ENCODE results near the gene PIP4K2B.

The PIP4K2B gene

DNA sequence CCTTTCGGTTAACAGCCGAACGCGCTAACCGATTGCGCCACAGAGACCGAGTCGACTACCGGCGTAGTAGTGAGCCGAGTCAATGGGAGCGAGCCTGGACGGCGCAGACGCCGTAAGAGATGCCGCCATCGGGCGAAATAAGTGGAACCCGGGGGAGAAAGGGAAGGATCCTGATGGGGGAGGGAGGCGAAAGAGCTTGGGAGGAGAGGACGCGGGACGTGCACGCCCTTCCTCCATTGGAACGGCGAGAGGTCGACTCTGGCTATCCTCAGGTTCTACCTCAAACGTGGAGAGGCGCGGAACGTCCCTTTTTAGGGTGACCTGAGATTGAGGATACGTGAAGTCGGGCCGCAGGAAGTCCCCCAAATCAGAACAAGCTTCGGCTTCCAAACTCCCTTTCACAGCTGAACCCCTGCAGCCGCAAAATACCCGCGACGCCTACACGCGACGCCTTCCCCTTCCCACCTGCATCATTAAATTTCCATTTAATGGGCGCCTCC, 47.5 kb downstream of the PIP4K2B start:
- Histone ChIP-seq H2BK5ac (ENCODE audit: low read length) (no peak overlapping the region), H3K9me3 (replicated peaks in 1 of 2; ENCODE audit: control insufficient read depth in 2 of 2, insufficient read depth in 1 of 2, low read depth in 1 of 2, low read length in 2 of 2) (no peaks in the 10 kb centered on the region), H3K27ac (replicated peaks; ENCODE audit: low read length) (peak overlapping the region; percentile 14), H4K91ac (ENCODE audit: low read depth, low read length, poor library complexity) (no peak overlapping the region), H2BK12ac (ENCODE audit: low read length) (no peak overlapping the region), H3K4me2 (ENCODE audit: insufficient read depth, low read length, poor library complexity, severe bottlenecking) (peak overlapping the region; percentile 69), H2BK120ac (ENCODE audit: low read depth, low read length) (no peak overlapping the region), H2BK15ac (ENCODE audit: low read length) (no peak overlapping the region), H2AK5ac (ENCODE audit: low read depth, low read length) (no peak overlapping the region), H3K4me3 (ENCODE audit: low read length in 2 of 2) (peak overlapping the region; percentile 71 to 93), H3K4ac (ENCODE audit: low read length) (no peak overlapping the region), H3K27me3 (ENCODE audit: control insufficient read depth in 3 of 3, insufficient read depth in 3 of 3, low read depth in 1 of 3, low read length in 3 of 3) (no peaks in the 10 kb centered on the region), H3K36me3 (replicated peaks in 1 of 2; ENCODE audit: control insufficient read depth in 2 of 2, insufficient read depth in 2 of 2, low read length in 2 of 2) (peaks cover 9 to 29% of the 10 kb centered on the region in 2 donors), H2AFZ (ENCODE audit: low read length) (peak overlapping the region; percentile 87), H3K18ac (ENCODE audit: low read length) (no peak overlapping the region), H4K8ac (ENCODE audit: low read depth, low read length) (no peak overlapping the region), H3K79me1 (ENCODE audit: low read depth, low read length) (peaks cover 15% of the 10 kb centered on the region), H3K9ac (ENCODE audit: low read depth, low read length, poor library complexity) (peak overlapping the region; percentile 71), H3K4me1 (ENCODE audit: control insufficient read depth in 2 of 2, insufficient read depth in 1 of 2, low read depth in 1 of 2, low read length in 2 of 2) (peaks cover under 1 to 9% of the 10 kb centered on the region in 2 donors), H3K23ac (ENCODE audit: low read depth, low read length, poor library complexity) (no peak overlapping the region), H3K14ac (ENCODE audit: low read length) (no peak overlapping the region)
- peak; percentile 92 for DNase-seq (ENCODE audit: low spot score)
- no CpG with 5 or more reads among the region's 44 CpGs for WGBS, 2 donors (ENCODE audit: extremely low coverage in 2 of 2, insufficient read length in 2 of 2, insufficient replicate concordance in 1 of 2)

DNA sequence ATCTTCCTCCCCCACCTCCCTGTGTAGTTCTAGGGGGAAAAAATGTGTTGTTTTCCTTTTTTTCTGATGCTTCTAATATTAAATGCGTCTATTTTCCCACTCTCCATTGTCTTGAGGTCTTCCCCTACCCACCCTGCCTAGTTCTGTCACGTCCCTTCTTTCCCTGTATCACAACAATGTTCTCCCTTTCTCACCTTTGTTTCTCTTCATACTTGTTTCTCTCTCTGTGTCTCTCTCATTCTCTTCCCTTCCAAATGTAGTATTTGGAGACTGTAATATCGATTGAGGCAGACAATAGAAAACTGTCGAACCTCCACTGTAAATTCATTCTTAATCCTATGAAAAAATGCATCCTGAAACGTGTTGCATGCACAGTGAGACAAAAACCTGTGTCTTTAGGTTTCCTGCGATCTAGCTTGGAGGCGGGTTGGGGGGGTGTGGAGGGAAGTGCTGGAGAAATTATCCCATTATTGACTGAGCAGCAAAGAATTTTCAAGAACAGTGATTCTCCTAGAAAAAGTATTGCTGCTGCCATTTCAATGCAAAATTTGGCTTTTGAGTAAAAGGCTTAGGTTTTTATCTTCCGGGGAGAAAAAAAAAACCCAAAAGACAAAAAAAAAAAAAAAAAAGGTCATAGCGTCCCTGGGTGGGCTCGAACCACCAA, 48.1 kb downstream of the PIP4K2B start:
- no peak overlapping the region for H2AK5ac ChIP-seq (ENCODE audit: low read depth, low read length)
- peaks cover 20% of the 10 kb centered on the region for H3K79me1 ChIP-seq (ENCODE audit: low read depth, low read length)
- no CpG with 5 or more reads among the region's 10 CpGs for WGBS, 2 donors (ENCODE audit: extremely low coverage in 2 of 2, insufficient read length in 2 of 2, insufficient replicate concordance in 1 of 2)
- H4K8ac ChIP-seq (ENCODE audit: low read depth, low read length) = no peak overlapping the region
- H3K9ac ChIP-seq (ENCODE audit: low read depth, low read length, poor library complexity) = no peak overlapping the region
- no peak overlapping the region for H4K91ac ChIP-seq (ENCODE audit: low read depth, low read length, poor library complexity)
- peaks cover 7 to 15% of the 10 kb centered on the region in 2 donors for H3K4me1 ChIP-seq (ENCODE audit: control insufficient read depth in 2 of 2, insufficient read depth in 1 of 2, low read depth in 1 of 2, low read length in 2 of 2)
- no peak overlapping the region for H2BK5ac ChIP-seq (ENCODE audit: low read length)
- H2BK120ac ChIP-seq (ENCODE audit: low read depth, low read length) = no peak overlapping the region
- H3K4me3 ChIP-seq (ENCODE audit: low read length in 2 of 2) = peak overlapping the region; percentile 71 to 84
- no peak overlapping the region for H2BK15ac ChIP-seq (ENCODE audit: low read length)
- H3K4ac ChIP-seq (ENCODE audit: low read length) = no peak overlapping the region
- H3K27ac ChIP-seq (replicated peaks; ENCODE audit: low read length) = no peak overlapping the region
- peak; percentile 53 for DNase-seq (ENCODE audit: low spot score)
- H3K18ac ChIP-seq (ENCODE audit: low read length) = no peak overlapping the region
- no peaks in the 10 kb centered on the region for H3K27me3 ChIP-seq (ENCODE audit: control insufficient read depth in 3 of 3, insufficient read depth in 3 of 3, low read depth in 1 of 3, low read length in 3 of 3)
- H3K4me2 ChIP-seq (ENCODE audit: insufficient read depth, low read length, poor library complexity, severe bottlenecking) = peak overlapping the region; percentile 90
- H2BK12ac ChIP-seq (ENCODE audit: low read length) = no peak overlapping the region
- peaks cover 9 to 24% of the 10 kb centered on the region in 2 donors for H3K36me3 ChIP-seq (replicated peaks in 1 of 2; ENCODE audit: control insufficient read depth in 2 of 2, insufficient read depth in 2 of 2, low read length in 2 of 2)
- no peaks in the 10 kb centered on the region for H3K9me3 ChIP-seq (replicated peaks in 1 of 2; ENCODE audit: control insufficient read depth in 2 of 2, insufficient read depth in 1 of 2, low read depth in 1 of 2, low read length in 2 of 2)
- H3K23ac ChIP-seq (ENCODE audit: low read depth, low read length, poor library complexity) = no peak overlapping the region
- H3K14ac ChIP-seq (ENCODE audit: low read length) = no peak overlapping the region
- H2AFZ ChIP-seq (ENCODE audit: low read length) = peak overlapping the region; percentile 84

GRCh38 chr17:38750312-38751121, 48.8 kb downstream of the PIP4K2B start:
- peak overlapping the region; percentile 64 for H2BK15ac ChIP-seq (ENCODE audit: low read length)
- no peaks in the 10 kb centered on the region for H3K9me3 ChIP-seq (replicated peaks in 1 of 2; ENCODE audit: control insufficient read depth in 2 of 2, insufficient read depth in 1 of 2, low read depth in 1 of 2, low read length in 2 of 2)
- H2AFZ ChIP-seq (ENCODE audit: low read length) = peak overlapping the region; percentile 84
- H2AK5ac ChIP-seq (ENCODE audit: low read depth, low read length) = no peak overlapping the region
- H3K9ac ChIP-seq (ENCODE audit: low read depth, low read length, poor library complexity) = peak overlapping the region; percentile 91
- H3K23ac ChIP-seq (ENCODE audit: low read depth, low read length, poor library complexity) = no peak overlapping the region
- H3K79me1 ChIP-seq (ENCODE audit: low read depth, low read length) = peaks cover 20% of the 10 kb centered on the region
- no peak overlapping the region for H2BK120ac ChIP-seq (ENCODE audit: low read depth, low read length)
- peak overlapping the region; percentile 83 for H3K27ac ChIP-seq (replicated peaks; ENCODE audit: low read length)
- peak overlapping the region; percentile 90 for H3K4me2 ChIP-seq (ENCODE audit: insufficient read depth, low read length, poor library complexity, severe bottlenecking)
- no peaks in the 10 kb centered on the region for H3K27me3 ChIP-seq (ENCODE audit: control insufficient read depth in 3 of 3, insufficient read depth in 3 of 3, low read depth in 1 of 3, low read length in 3 of 3)
- no peak overlapping the region for H4K8ac ChIP-seq (ENCODE audit: low read depth, low read length)
- peaks cover 13 to 21% of the 10 kb centered on the region in 2 donors for H3K4me1 ChIP-seq (ENCODE audit: control insufficient read depth in 2 of 2, insufficient read depth in 1 of 2, low read depth in 1 of 2, low read length in 2 of 2)
- peak overlapping the region; percentile 71 to 84 for H3K4me3 ChIP-seq (ENCODE audit: low read length in 2 of 2)
- no CpG with 5 or more reads among the region's 28 CpGs for WGBS, 2 donors (ENCODE audit: extremely low coverage in 2 of 2, insufficient read length in 2 of 2, insufficient replicate concordance in 1 of 2)
- no peak overlapping the region for H2BK12ac ChIP-seq (ENCODE audit: low read length)
- H2BK5ac ChIP-seq (ENCODE audit: low read length) = peak overlapping the region; percentile 95
- peak overlapping the region; percentile 86 for H3K18ac ChIP-seq (ENCODE audit: low read length)
- no peak overlapping the region for H4K91ac ChIP-seq (ENCODE audit: low read depth, low read length, poor library complexity)
- peaks cover 4 to 17% of the 10 kb centered on the region in 2 donors for H3K36me3 ChIP-seq (replicated peaks in 1 of 2; ENCODE audit: control insufficient read depth in 2 of 2, insufficient read depth in 2 of 2, low read length in 2 of 2)
- peak; percentile 43 for DNase-seq (ENCODE audit: low spot score)
- peak overlapping the region; percentile 38 for H3K14ac ChIP-seq (ENCODE audit: low read length)
- H3K4ac ChIP-seq (ENCODE audit: low read length) = no peak overlapping the region

- no peak overlapping the region for H4K8ac ChIP-seq (ENCODE audit: low read depth, low read length)
- H4K91ac ChIP-seq (ENCODE audit: low read depth, low read length, poor library complexity) = no peak overlapping the region
- H3K4me1 ChIP-seq (ENCODE audit: control insufficient read depth in 2 of 2, insufficient read depth in 1 of 2, low read depth in 1 of 2, low read length in 2 of 2) = peaks cover 13 to 21% of the 10 kb centered on the region in 2 donors
- H2AFZ ChIP-seq (ENCODE audit: low read length) = peak overlapping the region; percentile 84
- H3K18ac ChIP-seq (ENCODE audit: low read length) = peak overlapping the region; percentile 86
- DNase-seq (ENCODE audit: low spot score) = no peak
- no peak overlapping the region for H3K4ac ChIP-seq (ENCODE audit: low read length)
- no peak overlapping the region for H2BK12ac ChIP-seq (ENCODE audit: low read length)
- H3K79me1 ChIP-seq (ENCODE audit: low read depth, low read length) = peaks cover 20% of the 10 kb centered on the region
- H3K23ac ChIP-seq (ENCODE audit: low read depth, low read length, poor library complexity) = peak overlapping the region; percentile 86
- no peak overlapping the region for H2BK120ac ChIP-seq (ENCODE audit: low read depth, low read length)
- no peak overlapping the region for H2AK5ac ChIP-seq (ENCODE audit: low read depth, low read length)
- H2BK5ac ChIP-seq (ENCODE audit: low read length) = peak overlapping the region; percentile 95
- peak overlapping the region; percentile 71 to 84 for H3K4me3 ChIP-seq (ENCODE audit: low read length in 2 of 2)
- H3K14ac ChIP-seq (ENCODE audit: low read length) = peak overlapping the region; percentile 38
- WGBS, 2 donors (ENCODE audit: extremely low coverage in 2 of 2, insufficient read length in 2 of 2, insufficient replicate concordance in 1 of 2) = no CpG with 5 or more reads among the region's 12 CpGs
- H3K27ac ChIP-seq (replicated peaks; ENCODE audit: low read length) = peak overlapping the region; percentile 83
- H3K9ac ChIP-seq (ENCODE audit: low read depth, low read length, poor library complexity) = peak overlapping the region; percentile 91
- H2BK15ac ChIP-seq (ENCODE audit: low read length) = peak overlapping the region; percentile 64
- H3K9me3 ChIP-seq (replicated peaks in 1 of 2; ENCODE audit: control insufficient read depth in 2 of 2, insufficient read depth in 1 of 2, low read depth in 1 of 2, low read length in 2 of 2) = no peaks in the 10 kb centered on the region
- H3K4me2 ChIP-seq (ENCODE audit: insufficient read depth, low read length, poor library complexity, severe bottlenecking) = peak overlapping the region; percentile 90
- H3K27me3 ChIP-seq (ENCODE audit: control insufficient read depth in 3 of 3, insufficient read depth in 3 of 3, low read depth in 1 of 3, low read length in 3 of 3) = no peaks in the 10 kb centered on the region
- peaks cover 4 to 13% of the 10 kb centered on the region in 2 donors for H3K36me3 ChIP-seq (replicated peaks in 1 of 2; ENCODE audit: control insufficient read depth in 2 of 2, insufficient read depth in 2 of 2, low read length in 2 of 2)
These were observed 49.4 kb downstream of the PIP4K2B start for GRCh38 chr17:38750044-38750311.
